D721Med (cell line): Measurements from ENCODE around the gene BZW2.
A peak's percentile ranks its signal among the peaks of the same experiment; 100 is the strongest.

Source experiments
- DNase-seq: peaks from one replicate; pipeline ENCODE4 v3.0.0; 2011; ENCODE audit warnings: low spot score; ENCODE audit not compliant: insufficient read length
- FAIRE-seq: peaks from 2 replicates; lab custom pipeline; 2011; peaks lifted over from hg19 to GRCh38; lab: Jason Lieb, UNC
- TF ChIP-seq, protein P1 (sequence below): IDR thresholded peaks from 2 replicates; pipeline ENCODE4 v1.5.1; 2012; ENCODE audit warnings: mild to moderate bottlenecking, control low read depth; ENCODE audit not compliant: insufficient read depth; ENCODE audit errors: missing control alignments

The BZW2 gene

GRCh38 chr7:16645593-16646471 lies at the start of gene BZW2, which contains the start of gene ANKMY2:
BZW2 (plus strand) TSS chr7:16646181; CDS start chr7:16665444, 19,263 bp downstream.
ANKMY2 (minus strand) TSS chr7:16645754; CDS start chr7:16645573, 181 bp downstream.
- DNase-seq (peak; percentile 58), FAIRE-seq (no peak)
- TF ChIP-seq, protein P1, sequence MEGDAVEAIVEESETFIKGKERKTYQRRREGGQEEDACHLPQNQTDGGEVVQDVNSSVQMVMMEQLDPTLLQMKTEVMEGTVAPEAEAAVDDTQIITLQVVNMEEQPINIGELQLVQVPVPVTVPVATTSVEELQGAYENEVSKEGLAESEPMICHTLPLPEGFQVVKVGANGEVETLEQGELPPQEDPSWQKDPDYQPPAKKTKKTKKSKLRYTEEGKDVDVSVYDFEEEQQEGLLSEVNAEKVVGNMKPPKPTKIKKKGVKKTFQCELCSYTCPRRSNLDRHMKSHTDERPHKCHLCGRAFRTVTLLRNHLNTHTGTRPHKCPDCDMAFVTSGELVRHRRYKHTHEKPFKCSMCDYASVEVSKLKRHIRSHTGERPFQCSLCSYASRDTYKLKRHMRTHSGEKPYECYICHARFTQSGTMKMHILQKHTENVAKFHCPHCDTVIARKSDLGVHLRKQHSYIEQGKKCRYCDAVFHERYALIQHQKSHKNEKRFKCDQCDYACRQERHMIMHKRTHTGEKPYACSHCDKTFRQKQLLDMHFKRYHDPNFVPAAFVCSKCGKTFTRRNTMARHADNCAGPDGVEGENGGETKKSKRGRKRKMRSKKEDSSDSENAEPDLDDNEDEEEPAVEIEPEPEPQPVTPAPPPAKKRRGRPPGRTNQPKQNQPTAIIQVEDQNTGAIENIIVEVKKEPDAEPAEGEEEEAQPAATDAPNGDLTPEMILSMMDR, result no peak

- TF ChIP-seq, protein P1, result no peak
- FAIRE-seq, result no peak
- no peak for DNase-seq
Measured at GRCh38 chr7:16598015-16598414, 48.0 kb upstream of the BZW2 start.

GRCh38 chr7:16599860-16600259 lies 46.1 kb upstream of the BZW2 start:
- no peak for DNase-seq
- TF ChIP-seq, protein P1, result no peak
- FAIRE-seq, result no peak

DNA sequence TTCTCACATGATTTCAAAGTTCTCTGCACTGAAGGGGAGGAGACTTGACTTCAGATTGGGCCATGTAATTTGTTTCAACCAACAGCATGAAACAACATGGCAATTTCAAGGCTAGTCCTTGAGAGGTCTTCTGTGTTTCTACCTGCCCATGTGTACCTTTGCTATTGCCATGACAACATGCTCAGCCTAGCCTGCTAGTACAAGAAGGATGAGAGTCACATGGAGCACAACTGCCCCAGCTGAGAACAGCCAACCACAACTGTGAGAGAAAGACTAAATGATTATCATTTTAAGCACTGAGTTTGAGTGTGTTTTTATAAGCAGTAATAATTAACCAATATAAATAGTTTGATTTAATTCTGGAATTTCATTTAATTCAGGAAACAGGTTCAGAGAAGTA lies 42.3 kb upstream of the BZW2 start:
- TF ChIP-seq, protein P1, result no peak
- no peak for FAIRE-seq
- no peak for DNase-seq

- TF ChIP-seq, protein P1, result peak; percentile 16
- no peak for DNase-seq
- FAIRE-seq, result no peak
Measured at GRCh38 chr7:16604054-16604453, 41.9 kb upstream of the BZW2 start.

GRCh38 chr7:16606704-16607103 lies 39.3 kb upstream of the BZW2 start:
- FAIRE-seq, result no peak

More at GRCh38 chr7:16606704-16607103, 39.3 kb upstream of the BZW2 start:
- no peak for DNase-seq
- TF ChIP-seq, protein P1, result no peak
